Frontal cortex (tissue), 4 donors: ENCODE measurements around the gene LHX6. TPM values are rescaled to one million over a fixed set of nuclear protein-coding genes. Genes with fewer than 3 reads are reported as not detected.

Experiments
- DNase-seq, 2 donors: peaks; one replicate each; pipeline ENCODE4 v3.0.0; 2012; ENCODE audit warnings: low spot score in 2 of 2
- FAIRE-seq: peaks from 2 replicates; lab custom pipeline; 2012; peaks lifted over from hg19 to GRCh38; lab: Jason Lieb, UNC
- total RNA-seq: library from RNA; depleted of rRNA; stranded (reverse); fragments of >200 nt; gene quantifications from one replicate; pipeline ENCODE4 v1.2.3, GENCODE V29; 2014
- donor health status: control.
- donor health status: control.
- donor health status: control.

LHX6 gene
- total RNA-seq, 1 donor from 2014 or later = 11.8 TPM

GRCh38 chr9:122239722-122240121 lies 11.0 kb upstream of the LHX6 start:
- FAIRE-seq (no peak), DNase-seq (no peak)

- DNase-seq (no peak), FAIRE-seq (no peak)
These were observed 7.9 kb upstream of the LHX6 start for GRCh38 chr9:122236681-122237080.

- DNase-seq = no peak
- FAIRE-seq = no peak
These were observed 5.4 kb upstream of the LHX6 start for GRCh38 chr9:122234022-122234748.

GRCh38 chr9:122232796-122233306 lies 4.1 kb upstream of the LHX6 start:
- DNase-seq (no peak), FAIRE-seq (no peak)

GRCh38 chr9:122229485-122229837 lies 704 bp upstream of the LHX6 start:
- FAIRE-seq (no peak), DNase-seq (no peak)

GRCh38 chr9:122228191-122228567 lies 578 bp downstream of the LHX6 start:
- no peak for FAIRE-seq
- DNase-seq = peak; percentile 10 to 33

GRCh38 chr9:122227575-122227900 lies 1.2 kb downstream of the LHX6 start:
- DNase-seq (no peak), FAIRE-seq (no peak)

GRCh38 chr9:122226758-122227574 lies 1.8 kb downstream of the LHX6 start:
- no peak for FAIRE-seq
- peak in 1 of 2 donors; percentile 44 for DNase-seq

- FAIRE-seq (no peak), DNase-seq (peak in 1 of 2 donors; percentile 38)
These were observed 2.5 kb downstream of the LHX6 start for GRCh38 chr9:122226142-122226757.

- DNase-seq (peak in 1 of 2 donors; percentile 26), FAIRE-seq (no peak)
These were observed 3.2 kb downstream of the LHX6 start for GRCh38 chr9:122225312-122226141.

- FAIRE-seq (no peak), DNase-seq (no peak)
These were observed 5.3 kb downstream of the LHX6 start for GRCh38 chr9:122223435-122223834.

- FAIRE-seq (no peak), DNase-seq (no peak)
These were observed 6.0 kb downstream of the LHX6 start for GRCh38 chr9:122222791-122223190.

GRCh38 chr9:122221183-122221811 lies 7.5 kb downstream of the LHX6 start:
- DNase-seq (peak in 1 of 2 donors; percentile 37), FAIRE-seq (no peak)

- no peak for DNase-seq
- FAIRE-seq = no peak
These were observed 8.0 kb downstream of the LHX6 start for GRCh38 chr9:122220673-122221182.

- no peak for DNase-seq
- FAIRE-seq = no peak
These were observed 8.7 kb downstream of the LHX6 start for GRCh38 chr9:122219856-122220672.

GRCh38 chr9:122218935-122219855 lies 9.6 kb downstream of the LHX6 start:
- DNase-seq = no peak
- no peak for FAIRE-seq
